Hepatocyte (in vitro differentiated cells): ENCODE results near the gene KCNJ13.

Experiments used
- EZH2 ChIP-seq: fragments of 200-600 bp; sonication (generic); IDR thresholded peaks from 2 replicates; pipeline ENCODE4 v1.6.1; 2016; ENCODE audit warnings: antibody characterized with exemption, mild to moderate bottlenecking, borderline replicate concordance
- TF ChIP-seq, protein P1 (sequence below): fragments of 200-600 bp; sonication (generic); IDR thresholded peaks from 2 replicates; pipeline ENCODE4 v1.5.1; 2016; ENCODE audit warnings: antibody characterized with exemption, mild to moderate bottlenecking; ENCODE audit not compliant: poor library complexity

DNA sequence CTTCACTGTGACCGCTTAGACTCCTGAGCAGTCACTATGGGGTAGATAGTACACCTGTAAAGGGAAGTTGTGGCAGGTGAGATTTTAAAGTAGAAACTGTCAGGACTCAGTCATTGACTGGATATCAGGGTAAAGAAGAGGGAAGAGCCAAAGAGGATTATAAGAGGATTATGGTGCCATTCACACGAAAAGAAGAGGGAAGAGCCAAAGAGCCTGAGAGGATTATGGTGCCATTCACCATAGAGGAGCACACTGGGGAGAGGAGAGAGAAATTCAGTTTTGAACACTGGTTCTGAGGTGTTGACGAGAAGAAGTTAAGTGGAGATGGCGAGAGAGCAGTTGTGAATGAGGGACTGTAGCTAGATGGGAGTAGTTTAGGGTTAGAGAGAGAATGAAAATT, 16.9 kb upstream of the KCNJ13 start:
- TF ChIP-seq, protein P1, sequence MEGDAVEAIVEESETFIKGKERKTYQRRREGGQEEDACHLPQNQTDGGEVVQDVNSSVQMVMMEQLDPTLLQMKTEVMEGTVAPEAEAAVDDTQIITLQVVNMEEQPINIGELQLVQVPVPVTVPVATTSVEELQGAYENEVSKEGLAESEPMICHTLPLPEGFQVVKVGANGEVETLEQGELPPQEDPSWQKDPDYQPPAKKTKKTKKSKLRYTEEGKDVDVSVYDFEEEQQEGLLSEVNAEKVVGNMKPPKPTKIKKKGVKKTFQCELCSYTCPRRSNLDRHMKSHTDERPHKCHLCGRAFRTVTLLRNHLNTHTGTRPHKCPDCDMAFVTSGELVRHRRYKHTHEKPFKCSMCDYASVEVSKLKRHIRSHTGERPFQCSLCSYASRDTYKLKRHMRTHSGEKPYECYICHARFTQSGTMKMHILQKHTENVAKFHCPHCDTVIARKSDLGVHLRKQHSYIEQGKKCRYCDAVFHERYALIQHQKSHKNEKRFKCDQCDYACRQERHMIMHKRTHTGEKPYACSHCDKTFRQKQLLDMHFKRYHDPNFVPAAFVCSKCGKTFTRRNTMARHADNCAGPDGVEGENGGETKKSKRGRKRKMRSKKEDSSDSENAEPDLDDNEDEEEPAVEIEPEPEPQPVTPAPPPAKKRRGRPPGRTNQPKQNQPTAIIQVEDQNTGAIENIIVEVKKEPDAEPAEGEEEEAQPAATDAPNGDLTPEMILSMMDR, result no peak
- TF ChIP-seq EZH2, result no peak
